GM19328 (cell line): ENCODE results near the gene RARG.

Experiments
- ATAC-seq: cut with Tn5 transposase; IDR thresholded peaks from one replicate; pipeline ENCODE4 v1.9.1; 2021; ENCODE audit warnings: mild to moderate bottlenecking, moderate library complexity; ENCODE audit not compliant: unreplicated experiment

Gene RARG

DNA sequence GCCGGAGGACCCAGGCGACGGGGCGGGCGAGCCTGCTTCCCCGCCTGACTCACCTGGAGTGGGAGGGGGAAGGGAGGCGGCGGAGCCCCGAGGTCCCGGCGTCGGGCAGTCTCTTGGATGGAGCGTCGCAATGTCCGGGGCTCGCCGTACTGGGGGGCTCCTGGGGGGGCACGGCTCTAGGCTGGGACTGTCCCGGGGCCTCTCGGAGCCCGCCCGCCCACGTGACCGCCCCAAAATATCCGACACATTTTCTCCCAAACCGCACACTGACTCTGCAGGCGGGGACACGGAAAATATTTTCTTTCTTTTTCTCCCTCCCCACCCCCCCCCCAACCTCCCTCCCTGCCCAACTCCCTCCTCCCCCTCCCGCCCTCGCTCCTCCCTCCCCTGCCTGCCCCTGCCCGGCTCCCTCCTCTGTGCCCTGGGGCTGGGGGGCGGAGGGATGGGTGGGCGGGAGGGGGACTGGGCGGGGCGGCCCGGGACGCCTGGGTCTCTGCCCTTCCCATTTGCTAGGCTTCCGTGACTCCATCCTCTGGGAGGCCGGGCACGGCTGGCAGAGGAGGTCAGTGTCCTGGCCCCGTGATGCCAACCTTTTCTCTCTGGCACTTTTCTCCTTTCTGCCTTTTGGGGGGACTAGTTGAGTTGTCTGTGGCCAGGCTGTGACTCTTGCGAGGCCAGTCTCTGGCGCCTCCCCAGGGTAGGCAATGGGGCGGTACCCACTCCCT lies at the start of gene RARG:
Gene RARG, minus strand, starts transcription at position 289 of the 725 bp plus-strand sequence. CDS start 4,664 bp downstream, outside the sequence.
- ATAC-seq = no peak

DNA sequence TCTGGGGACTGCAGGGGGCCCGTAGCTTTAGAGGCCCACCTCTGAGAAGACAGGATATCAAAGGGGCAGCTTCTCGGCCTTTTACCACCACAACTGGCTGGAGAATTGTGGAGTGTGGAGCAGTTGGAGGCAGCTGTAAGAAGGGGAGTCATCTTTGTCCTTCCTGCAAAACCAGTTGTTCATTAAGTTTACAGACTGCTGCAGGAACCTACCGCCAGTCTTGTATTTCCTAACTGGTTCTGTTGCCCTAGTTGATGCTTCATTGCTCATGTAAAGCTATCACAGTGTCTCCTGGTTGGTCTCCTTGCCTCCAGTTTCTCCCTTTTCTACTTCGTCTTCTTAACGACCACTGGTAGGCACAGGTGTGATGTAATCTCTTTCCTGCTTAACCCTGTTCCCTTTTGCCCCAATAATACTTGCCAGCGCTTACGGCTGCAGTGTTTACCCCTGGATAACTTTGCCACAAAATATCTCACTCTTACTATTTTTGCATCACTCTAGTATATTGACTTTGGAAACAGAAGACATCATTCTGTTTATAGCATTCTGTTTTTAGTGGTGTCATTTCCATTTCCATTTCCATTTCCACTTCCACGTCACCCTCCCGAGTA lies 48.0 kb upstream of the RARG start:
- no peak for ATAC-seq

DNA sequence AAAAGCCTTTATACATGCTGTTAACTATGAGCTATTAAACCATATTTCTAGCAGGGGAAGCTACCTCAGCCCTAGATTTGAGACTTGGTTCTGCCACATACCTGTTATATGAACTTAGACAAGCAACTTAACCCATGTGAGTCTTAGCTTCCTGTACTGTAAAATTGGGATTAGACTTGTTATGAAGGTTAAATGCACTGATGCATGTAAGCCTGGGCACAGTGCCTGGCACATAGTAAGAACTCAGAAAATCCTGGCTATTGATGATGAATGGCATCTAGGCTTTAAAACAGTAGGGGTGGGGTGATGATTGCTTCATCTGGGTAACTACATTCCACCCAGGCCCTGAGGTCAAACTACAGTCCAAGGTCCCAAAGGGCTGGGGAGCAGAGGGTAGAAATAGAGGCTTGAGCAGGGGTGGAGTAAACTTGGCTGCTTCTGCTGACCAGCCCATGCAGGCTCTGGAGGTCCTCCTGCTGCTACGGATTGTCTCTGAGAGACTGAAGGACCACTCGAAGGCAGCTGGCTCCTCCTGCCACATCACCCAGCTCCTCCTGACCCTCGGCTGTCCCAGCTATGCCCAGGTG lies 47.4 kb upstream of the RARG start:
- ATAC-seq = no peak

DNA sequence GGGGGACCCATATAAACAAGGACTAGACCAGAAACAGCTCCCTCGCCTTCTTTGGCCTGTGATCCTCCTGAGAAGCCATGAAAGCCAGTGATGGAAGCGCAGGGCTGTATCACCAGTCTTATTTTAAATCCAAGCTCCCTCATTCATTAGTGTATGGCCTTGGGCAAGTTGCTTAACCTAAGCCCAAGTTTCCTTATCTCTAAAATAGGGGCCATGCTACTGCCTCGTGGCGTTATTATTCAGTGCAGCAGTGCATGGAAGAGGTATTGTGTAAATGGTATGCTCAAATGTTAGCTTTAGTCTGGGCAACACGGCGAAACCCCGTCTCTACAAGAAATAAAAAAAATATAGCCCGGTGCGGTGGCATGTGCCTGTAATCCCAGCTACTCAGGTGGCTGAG lies 46.0 kb upstream of the RARG start:
- ATAC-seq = no peak

DNA sequence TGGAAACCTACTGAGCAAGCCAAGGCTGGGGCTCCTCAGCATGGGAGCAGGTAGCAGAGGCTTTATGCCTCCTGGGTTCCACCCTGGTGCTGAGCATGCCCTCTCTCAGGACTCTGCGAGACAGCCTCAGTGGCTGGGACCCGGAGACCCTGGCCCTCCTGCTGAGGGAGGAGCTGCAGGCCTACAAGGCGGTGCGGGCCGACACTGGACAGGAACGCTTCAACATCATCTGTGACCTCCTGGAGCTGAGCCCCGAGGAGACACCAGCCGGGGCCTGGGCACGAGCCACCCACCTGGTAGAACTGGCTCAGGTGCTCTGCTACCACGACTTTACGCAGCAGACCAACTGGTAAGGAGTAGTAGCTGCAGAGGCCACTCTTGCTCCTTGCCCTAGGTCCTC lies 44.5 kb upstream of the RARG start:
- no peak for ATAC-seq

DNA sequence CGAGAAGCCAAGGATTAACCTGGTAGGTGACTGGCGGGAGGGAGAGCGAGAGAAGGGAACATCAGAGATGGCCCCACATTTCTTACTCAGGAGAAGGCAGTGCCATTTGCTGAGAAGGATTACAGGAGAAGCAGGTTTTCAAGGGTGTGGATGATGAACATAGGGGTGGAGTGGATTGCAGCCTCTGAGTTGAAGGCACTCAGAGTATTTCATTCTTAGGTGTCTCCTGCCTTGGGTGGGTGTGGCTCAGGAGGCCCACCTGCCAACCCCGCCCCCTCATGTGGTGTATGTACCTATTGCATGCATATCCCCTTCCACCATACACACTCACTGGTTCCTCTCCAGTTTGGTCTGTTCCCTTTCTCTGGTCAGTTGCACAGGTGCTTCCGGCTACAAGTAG lies 42.4 kb upstream of the RARG start:
- ATAC-seq = no peak

DNA sequence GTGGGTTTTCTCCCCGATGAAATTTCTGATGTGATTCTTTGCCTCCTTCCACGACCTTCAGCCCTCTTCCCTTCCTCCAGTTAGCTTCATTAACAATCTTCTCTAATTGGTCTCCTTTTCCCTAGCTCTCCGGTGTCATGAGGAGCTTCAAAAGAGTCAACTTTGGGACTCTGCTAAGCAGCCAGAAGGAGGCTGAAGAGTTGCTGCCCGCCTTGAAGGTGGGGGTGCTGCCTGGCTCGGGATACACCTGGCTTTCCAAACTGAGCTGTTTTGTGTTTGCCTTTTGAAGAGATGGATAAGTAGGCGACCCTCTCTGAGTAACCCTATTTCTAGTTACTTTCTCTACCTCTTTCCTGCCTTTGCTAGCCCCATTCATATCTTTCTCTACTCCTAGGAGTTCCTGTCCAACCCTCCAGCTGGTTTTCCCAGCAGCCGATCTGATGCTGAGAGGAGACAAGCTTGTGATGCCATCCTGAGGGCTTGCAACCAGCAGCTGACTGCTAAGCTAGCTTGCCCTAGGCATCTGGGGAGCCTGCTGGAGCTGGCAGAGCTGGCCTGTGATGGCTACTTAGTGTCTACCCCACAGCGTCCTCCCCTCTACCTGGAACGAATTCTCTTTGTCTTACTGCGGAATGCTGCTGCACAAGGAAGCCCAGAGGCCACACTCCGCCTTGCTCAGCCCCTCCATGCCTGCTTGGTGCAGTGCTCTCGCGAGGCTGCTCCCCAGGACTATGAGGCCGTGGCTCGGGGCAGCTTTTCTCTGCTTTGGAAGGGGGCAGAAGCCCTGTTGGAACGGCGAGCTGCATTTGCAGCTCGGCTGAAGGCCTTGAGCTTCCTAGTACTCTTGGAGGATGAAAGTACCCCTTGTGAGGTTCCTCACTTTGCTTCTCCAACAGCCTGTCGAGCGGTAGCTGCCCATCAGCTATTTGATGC lies 36.9 kb upstream of the RARG start:
- no peak for ATAC-seq

DNA sequence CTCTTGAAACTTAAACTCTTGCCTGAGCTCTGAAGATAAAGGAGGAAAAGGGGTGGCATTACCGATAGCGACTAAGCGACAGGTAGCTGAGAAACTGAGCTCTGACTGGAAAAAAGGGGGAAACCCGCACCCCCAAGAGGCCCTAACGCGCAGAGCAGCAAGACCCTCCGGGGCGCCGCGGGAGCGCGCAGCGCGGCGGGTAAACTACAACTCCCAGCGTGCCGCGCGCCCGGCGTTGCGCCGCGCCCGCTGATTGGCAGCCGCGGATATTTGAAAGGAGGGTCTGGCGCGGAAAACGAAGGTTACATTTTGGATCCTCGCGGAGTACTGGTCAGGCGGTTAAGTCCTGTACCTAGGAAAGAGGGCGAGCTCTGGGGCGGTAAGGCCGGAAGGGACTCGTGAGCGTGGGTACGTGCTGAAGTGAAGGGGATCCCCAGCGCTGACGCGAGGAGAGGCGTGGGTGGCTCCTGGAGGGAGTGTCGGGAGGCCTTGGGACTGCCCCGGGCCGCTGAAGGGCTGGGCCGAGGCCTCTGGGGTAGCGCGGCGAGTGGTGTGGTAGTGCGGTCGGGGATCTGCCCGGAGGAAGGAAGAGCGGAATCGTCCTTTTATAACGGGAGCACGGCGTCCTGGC lies 36.1 kb upstream of the RARG start, which contains the start of gene ESPL1:
Gene ESPL1, plus strand, starts transcription at position 301 of the 631 bp plus-strand sequence. CDS start 468 bp downstream, outside the sequence.
- peak; percentile 71 for ATAC-seq

DNA sequence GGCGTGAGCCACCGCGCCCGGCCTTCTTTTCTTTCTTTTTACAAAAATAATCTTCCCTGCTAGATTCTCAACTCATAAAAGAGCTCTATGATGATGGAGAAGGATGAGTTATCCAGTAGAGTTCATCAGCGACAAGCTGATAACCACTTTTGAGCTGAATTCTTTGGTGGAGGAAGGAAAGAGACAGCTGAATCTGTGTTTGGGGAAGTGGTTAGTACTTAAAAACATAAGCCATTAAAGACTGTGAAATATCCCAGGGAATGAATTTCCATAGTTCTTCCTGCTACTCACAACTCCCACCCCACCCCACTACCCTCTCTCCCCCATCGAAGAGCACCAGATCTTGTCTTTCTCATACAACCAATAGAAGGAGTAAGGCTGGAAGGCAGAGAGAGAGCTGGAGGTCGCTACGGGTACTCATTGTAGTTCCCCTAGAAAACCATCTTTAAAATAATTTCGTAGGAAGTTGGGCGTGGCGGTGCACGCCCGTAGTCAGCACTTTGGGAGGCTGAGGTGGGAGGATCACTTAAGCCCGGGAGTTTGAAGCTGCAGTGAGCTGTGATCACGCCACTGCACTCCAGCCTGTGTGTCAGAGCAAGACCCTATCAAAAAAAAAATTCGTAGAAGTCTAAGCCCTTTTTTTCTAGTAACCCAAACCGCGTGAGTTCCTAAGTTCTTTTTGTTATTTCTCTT lies 35.4 kb upstream of the RARG start:
- ATAC-seq = no peak

DNA sequence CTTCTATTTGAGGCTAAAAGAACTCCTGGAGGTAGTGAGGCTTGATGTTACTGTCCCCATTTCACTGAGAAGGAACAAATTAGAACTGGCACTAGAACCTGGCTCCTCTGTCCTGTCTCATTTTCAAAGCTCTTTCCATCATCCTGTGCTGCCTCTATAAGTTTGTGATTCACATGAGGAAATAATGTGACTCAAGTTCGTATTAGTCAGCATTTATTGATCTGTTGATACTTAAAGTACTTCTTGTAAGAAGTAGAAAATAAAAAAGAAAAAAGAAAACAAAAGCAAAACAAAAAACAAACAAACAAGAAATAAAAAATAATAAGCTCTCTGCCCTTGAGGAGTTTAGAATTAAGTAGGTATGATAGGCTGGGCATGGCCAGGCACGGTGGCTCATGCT lies 33.8 kb upstream of the RARG start:
- no peak for ATAC-seq

DNA sequence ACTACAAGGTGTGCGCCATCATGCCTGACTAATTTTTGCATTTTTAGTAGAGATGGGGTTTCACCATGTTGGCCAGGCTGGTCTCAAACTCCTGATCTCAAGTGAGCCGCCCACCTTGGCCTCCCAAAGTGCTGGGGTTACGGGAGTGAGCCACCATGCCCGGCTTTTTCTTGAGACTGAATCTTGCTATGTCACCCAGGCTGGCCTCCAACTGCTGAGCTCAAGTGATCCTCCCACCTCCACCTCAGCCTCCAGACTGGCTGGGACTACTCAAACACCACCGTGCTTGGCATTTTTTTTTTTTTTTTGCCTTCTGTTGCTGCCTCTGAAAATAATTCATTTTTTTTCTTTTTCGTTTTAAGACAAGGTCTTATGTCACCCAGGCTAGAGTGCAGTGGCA lies 27.9 kb upstream of the RARG start:
- no peak for ATAC-seq

DNA sequence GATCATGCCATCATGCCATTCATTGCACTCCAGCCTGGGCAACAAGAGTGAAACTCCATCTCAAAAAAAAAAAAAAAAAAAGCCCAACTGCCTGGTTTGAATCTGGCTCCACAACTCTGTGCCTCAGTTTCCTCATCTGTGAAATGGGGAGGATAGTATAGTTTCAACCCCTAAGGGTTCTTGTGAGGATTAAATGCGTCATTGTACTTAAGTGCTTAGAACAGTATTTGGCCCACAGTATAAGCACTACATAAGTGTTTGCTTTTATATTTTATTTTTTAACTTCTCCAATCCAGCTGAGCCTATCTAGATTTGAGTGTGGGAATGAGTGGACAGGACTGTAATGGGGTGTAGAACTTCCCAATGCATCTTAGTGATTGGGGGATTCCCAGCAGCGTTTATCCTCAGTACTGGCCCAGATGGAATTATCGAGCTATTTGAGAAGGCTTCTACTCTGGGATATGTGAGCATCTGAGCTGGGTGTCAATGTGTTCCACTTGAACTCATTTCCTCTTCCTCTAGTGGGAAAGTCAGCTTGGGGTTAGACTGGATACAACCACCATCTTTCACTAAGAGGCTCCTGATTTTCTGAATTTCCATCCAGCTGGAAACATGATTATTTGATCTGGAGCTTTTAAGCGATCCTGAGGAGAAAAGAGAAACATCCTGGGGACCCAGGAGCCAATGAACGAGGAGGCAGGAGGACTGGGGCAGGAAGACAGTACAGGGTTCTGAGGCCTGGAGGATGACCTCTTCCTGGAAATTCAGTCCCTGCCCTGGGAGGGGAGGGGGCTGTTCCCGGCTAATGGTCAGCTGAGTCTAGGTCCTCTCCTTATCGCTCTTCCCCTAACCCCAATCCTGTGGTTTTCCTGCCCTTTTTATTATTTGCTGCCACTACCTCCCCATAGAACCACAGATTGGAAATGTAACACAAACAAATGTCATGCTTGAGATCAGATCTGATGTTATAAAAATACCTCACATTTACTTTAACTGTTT lies 26.8 kb upstream of the RARG start:
- no peak for ATAC-seq

DNA sequence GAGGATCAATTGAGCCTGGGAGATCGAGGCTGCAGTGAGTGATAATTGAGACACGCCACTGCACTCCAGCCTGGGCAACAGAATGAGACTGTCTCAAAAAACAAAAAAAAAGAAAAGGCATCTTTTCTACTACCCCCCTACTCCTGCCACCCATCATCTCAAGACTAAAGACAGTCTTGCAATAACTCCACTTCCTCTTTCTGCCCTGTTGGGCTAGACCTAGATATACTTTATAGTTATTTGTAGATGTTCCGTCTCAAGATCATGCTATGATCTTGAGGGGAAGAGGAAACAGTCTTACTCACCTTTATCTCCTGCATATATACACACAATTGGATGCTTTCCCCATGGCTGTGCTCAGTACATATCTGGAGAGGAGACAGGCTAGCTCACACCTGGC lies 24.0 kb upstream of the RARG start:
- ATAC-seq = no peak

DNA sequence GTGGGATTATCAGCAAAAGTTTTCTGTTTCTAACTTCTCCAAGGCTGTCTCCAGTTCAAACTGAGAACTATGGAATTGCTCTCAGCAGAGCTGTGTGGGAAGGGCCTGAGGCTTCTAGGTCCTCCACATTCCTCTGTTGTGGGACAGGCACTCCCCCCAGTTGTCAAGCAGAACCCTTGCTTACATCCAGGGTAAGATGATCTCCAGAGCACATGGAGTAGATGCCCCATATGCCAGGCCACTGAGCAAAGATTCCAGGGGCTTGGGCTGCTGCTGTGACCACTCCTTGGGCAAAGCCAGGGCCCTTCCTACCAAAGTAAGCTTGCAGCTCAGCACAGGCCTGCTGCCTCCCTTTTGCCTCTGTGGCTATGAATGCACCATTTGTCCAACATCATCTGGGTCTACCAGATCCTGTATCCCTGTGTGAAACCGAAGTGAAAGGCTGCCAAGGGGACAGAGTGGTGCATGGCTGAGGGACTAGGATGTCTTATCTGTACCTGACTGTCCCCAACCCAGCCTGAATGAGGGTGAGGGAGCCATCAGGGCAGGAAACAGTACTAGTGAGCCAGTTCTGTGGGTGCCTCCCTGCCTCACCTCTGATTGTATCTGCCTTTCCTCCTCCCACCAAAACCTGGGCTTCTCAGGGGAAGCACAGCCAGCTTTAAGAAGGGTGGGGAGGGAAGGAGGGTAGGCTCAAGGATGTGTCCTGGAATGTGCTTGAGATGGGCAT lies 23.0 kb upstream of the RARG start:
- no peak for ATAC-seq

DNA sequence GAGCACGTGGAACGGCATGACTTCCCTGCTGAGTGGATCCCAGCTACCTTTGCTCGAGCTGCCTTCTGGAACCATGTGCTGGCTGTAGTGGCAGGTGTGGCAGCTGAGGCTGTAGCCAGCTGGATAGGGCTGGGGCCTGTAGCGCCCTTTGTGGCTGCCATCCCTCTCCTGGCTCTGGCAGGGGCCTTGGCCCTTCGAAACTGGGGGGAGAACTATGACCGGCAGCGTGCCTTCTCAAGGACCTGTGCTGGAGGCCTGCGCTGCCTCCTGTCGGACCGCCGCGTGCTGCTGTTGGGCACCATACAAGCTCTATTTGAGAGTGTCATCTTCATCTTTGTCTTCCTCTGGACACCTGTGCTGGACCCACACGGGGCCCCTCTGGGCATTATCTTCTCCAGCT lies 21.3 kb upstream of the RARG start:
- ATAC-seq = no peak

DNA sequence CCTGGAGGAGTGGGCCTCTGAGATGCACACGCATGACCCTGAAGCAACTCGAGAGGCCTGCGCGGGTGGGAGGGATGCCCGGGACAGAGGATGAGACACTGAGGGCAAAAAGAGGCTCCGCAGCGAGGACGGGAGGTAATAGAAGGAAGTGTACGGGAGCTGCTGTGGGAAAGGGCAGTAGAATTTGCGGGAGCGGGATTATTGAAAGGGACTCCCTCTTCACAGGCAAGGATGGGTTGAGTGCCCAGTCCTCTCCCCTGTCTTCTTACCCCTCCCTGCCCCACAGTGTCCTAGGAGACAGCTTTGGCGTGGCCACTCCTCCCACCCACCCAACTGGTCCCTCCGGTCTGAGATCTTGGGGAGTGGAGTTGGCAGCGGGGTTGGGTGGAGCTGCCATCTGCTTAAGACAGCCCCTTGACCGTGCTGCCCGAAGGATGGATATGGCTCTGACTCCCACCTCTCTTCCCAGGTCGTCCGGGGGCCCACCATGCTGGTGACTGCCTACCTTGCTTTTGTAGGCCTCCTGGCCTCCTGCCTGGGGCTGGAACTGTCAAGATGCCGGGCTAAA lies 20.4 kb upstream of the RARG start:
- no peak for ATAC-seq

DNA sequence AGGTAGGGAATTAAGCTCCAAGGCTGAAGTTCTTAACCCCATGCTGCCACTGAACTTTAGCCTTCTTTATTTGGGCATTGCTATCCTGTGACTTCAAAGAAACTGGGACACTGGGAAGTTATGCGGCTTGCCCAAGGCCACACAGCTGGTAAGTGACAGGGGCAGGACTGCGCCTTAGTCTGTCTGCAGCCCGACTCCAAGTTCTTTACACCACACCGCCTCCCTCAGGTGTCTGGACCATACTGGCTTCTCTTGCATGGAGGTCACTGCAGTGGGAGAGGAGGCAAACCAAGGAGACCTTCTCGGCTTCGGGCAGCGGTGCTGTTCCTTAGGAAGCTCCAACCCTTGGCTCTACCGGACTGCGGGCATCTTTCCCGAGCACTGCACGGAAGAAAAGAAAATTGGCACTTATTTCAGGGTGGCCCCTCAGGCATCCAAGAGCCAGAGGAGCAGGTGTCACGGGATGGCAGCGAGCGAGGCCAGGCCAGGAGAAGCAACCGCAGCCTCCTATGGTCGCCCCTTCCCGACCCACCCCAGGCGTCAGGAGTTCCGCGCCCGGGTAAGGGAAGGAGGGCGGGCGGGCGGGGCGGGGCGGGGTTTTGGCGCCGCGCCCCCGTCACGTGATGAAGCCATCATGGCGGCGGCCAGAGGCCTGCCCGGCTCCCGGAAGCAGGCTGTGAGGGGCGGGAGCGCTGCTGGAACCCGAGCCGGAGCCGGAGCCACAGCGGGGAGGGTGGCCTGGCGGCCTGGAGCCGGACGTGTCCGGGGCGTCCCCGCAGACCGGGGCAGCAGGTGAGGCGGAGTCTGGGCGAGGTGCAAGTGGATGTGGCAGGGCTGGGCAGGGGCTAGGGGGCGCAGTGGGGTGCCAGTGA lies 19.7 kb upstream of the RARG start:
- ATAC-seq = no peak
